K562 (cell line): Measurements from ENCODE around the gene MEIS1. TPM values are rescaled to one million over a fixed set of nuclear protein-coding genes. Genes with fewer than 3 reads are reported as not detected.

ENCODE experiments used
- ATAC-seq: fragments of 200-7000 bp; cut with Tn5 transposase; 3 replicates; pipeline ENCODE4 v1.9.1; 2020; ENCODE audit warnings: moderate library complexity
- BruUV-seq: library from RNA; stranded (reverse); fragments of 400-500 nt; replicated peaks from 2 replicates; lab custom pipeline; 2021; lab: Mats Ljungman, UMichigan
- CTCF ChIA-PET: fragments of 300-600 bp; formaldehyde crosslinking; extraction: SDS; loops from one replicate; lab custom pipeline; 2021; ENCODE audit warnings: low intra/inter-chr PET ratio; lab: Yijun Ruan, JAX
- POLR2A ChIA-PET: fragments of 300-600, 350-650 bp; sonication (Branson Sonifier 250); formaldehyde crosslinking; extraction: SDS; loops from one replicate; lab custom pipeline; 2021; ENCODE audit warnings: antibody characterized with exemption, inconsistent platforms; lab: Yijun Ruan, JAX
- DNase-seq, 4 experiments: peaks; one replicate each; pipeline versions ENCODE4 v3.0.0 to v3.0.0-alpha.2; 2011 to 2018; ENCODE audit warnings: low spot score in 3 of 4, mixed read lengths in 3 of 4; ENCODE audit errors: extremely low read depth in 1 of 4
- FAIRE-seq: peaks from 2 replicates; lab custom pipeline; 2011; peaks lifted over from hg19 to GRCh38; lab: Jason Lieb, UNC
- H2AFZ ChIP-seq: 2 replicates; pipeline ENCODE4 v1.6.0; 2011; ENCODE audit warnings: low read depth, low read length, control low read depth, inconsistent platforms
- H3K27ac ChIP-seq: fragments of 200-600 bp; 3 replicates; pipeline ENCODE4 v1.8.0; 2011; ENCODE audit warnings: low read depth, mild to moderate bottlenecking, control low read depth, inconsistent platforms, low read length, moderate library complexity, mixed read lengths; ENCODE audit errors: extremely low read depth
- H3K27me3 ChIP-seq, 2 experiments: fragments of 300-600 bp in 1 of 2; 2 replicates in 1 of 2; 3 replicates in 1 of 2; pipeline versions ENCODE4 v1.6.0 to v1.8.0; 2011; ENCODE audit warnings: inconsistent platforms in 2 of 2, low read length in 2 of 2, mild to moderate bottlenecking in 1 of 2, mixed read lengths in 1 of 2, moderate library complexity in 1 of 2; ENCODE audit not compliant: control insufficient read depth in 2 of 2, insufficient read depth in 2 of 2
- H3K36me3 ChIP-seq: fragments of 300-600 bp; 3 replicates; pipeline ENCODE4 v1.8.0; 2011; ENCODE audit warnings: mild to moderate bottlenecking, low read length, inconsistent platforms; ENCODE audit not compliant: control insufficient read depth, insufficient read depth
- H3K4me1 ChIP-seq, 2 experiments: fragments of 200-600 bp in 1 of 2; replicated peaks in 1 of 2; 2 replicates in 1 of 2; 3 replicates in 1 of 2; pipeline versions ENCODE4 v1.5.1 to v1.8.0; 2011; ENCODE audit warnings: inconsistent platforms in 2 of 2, low read length in 2 of 2, mild to moderate bottlenecking in 1 of 2, mixed read lengths in 1 of 2, moderate library complexity in 1 of 2; ENCODE audit not compliant: control insufficient read depth in 2 of 2, insufficient read depth in 2 of 2
- H3K4me2 ChIP-seq: 2 replicates; pipeline ENCODE4 v1.6.1; 2011; ENCODE audit warnings: low read length, control low read depth, inconsistent platforms, mixed read lengths; ENCODE audit not compliant: insufficient read depth
- H3K4me3 ChIP-seq: fragments of 200-600 bp; sonication (generic), shearing (Covaris generic); 2 replicates; pipeline ENCODE4 v1.5.1; 2016; ENCODE audit warnings: control low read depth, inconsistent platforms
- H3K79me2 ChIP-seq: fragments of 200-600 bp; 3 replicates; pipeline ENCODE4 v1.8.0; 2011; ENCODE audit warnings: low read length, inconsistent platforms; ENCODE audit not compliant: control insufficient read depth, insufficient read depth
- H3K9ac ChIP-seq, 2 experiments: 2 replicates each; pipeline versions ENCODE4 v1.6.0 to v1.6.1; 2011; ENCODE audit warnings: low read depth in 2 of 2, low read length in 2 of 2, control low read depth in 1 of 2, inconsistent platforms in 1 of 2, mild to moderate bottlenecking in 1 of 2, mixed read lengths in 1 of 2; ENCODE audit not compliant: insufficient read depth in 1 of 2
- H3K9me1 ChIP-seq: one replicate; pipeline ENCODE4 v1.6.0; 2011; ENCODE audit warnings: inconsistent platforms, mild to moderate bottlenecking, low read length, moderate library complexity; ENCODE audit not compliant: control insufficient read depth, insufficient read depth
- H3K9me3 ChIP-seq: replicated peaks from 2 replicates; pipeline ENCODE4 v1.5.1; 2011; ENCODE audit warnings: low read depth, low read length, inconsistent platforms; ENCODE audit not compliant: control insufficient read depth, insufficient read depth
- H4K20me1 ChIP-seq: replicated peaks from 2 replicates; pipeline ENCODE4 v1.6.1; 2011; ENCODE audit warnings: low read length, inconsistent platforms, mixed read lengths; ENCODE audit not compliant: control insufficient read depth, insufficient read depth
- BMI1 ChIP-seq: fragments of 150-350 bp; IDR thresholded peaks from 2 replicates; pipeline ENCODE4 v1.6.1; 2014; ENCODE audit warnings: low read length
- EGR1 ChIP-seq: fragments of 450-650 bp; conservative IDR thresholded peaks from 2 replicates; pipeline ENCODE4 v1.6.1; 2017; ENCODE audit warnings: mild to moderate bottlenecking
- ETS2 ChIP-seq: IDR thresholded peaks from 2 replicates; pipeline ENCODE4 v1.6.1; 2016; ENCODE audit warnings: borderline replicate concordance, missing genetic modification characterization, mild to moderate bottlenecking, moderate library complexity, missing compliant biosample characterization; ENCODE audit not compliant: poor library complexity, severe bottlenecking
- GABPA ChIP-seq: fragments of 200-800 bp; sonication (Bioruptor generic); conservative IDR thresholded peaks from 2 replicates; pipeline ENCODE4 v1.6.1; 2016; ENCODE audit warnings: low read depth, missing genetic modification characterization, missing compliant biosample characterization
- JUND ChIP-seq, 2 experiments: IDR thresholded peaks; 2 replicates in 1 of 2; 3 replicates in 1 of 2; pipeline ENCODE4 v1.6.1; 2011; ENCODE audit warnings: borderline replicate concordance in 2 of 2, low read depth in 2 of 2, low read length in 2 of 2, improper control_type of control experiment in 1 of 2, missing biosample characterization in 1 of 2, missing genetic modification characterization in 1 of 2, missing genetic modification reagents in 1 of 2
- NUFIP1 ChIP-seq: fragments of 450-650 bp; IDR thresholded peaks from 2 replicates; pipeline ENCODE4 v1.6.1; 2018; ENCODE audit not compliant: partially characterized antibody
- PML ChIP-seq: IDR thresholded peaks from 2 replicates; pipeline ENCODE4 v1.6.1; 2012; ENCODE audit warnings: low read length, inconsistent platforms
- PTRF ChIP-seq: fragments of 450-650 bp; IDR thresholded peaks from 2 replicates; pipeline ENCODE4 v1.6.1; 2016; ENCODE audit warnings: mild to moderate bottlenecking, missing genetic modification characterization, missing compliant biosample characterization
- SMARCA5 ChIP-seq: fragments of 450-650 bp; IDR thresholded peaks from 2 replicates; pipeline ENCODE4 v1.6.1; 2016
- U2AF1 ChIP-seq: fragments of 200-400 bp; formaldehyde crosslinking; optimal IDR thresholded peaks from 2 replicates; pipeline ENCODE3; 2017; ENCODE audit warnings: mild to moderate bottlenecking, low read depth, low read length, moderate library complexity
- ZNF121 ChIP-seq: sonication (generic); formaldehyde crosslinking; conservative IDR thresholded peaks from 2 replicates; pipeline ENCODE4 v1.8.0; 2022; ENCODE audit warnings: missing genetic modification reagents
- ZNF134 ChIP-seq: fragments of 250-450 bp; sonication (Bioruptor Pico); conservative IDR thresholded peaks from 2 replicates; pipeline ENCODE4 v1.4.0; 2020
- ZZZ3 ChIP-seq: fragments of 450-650 bp; IDR thresholded peaks from 2 replicates; pipeline ENCODE4 v1.6.1; 2016; ENCODE audit warnings: antibody characterized with exemption, mild to moderate bottlenecking, moderate library complexity
- WGBS: fragments of 100-300 bp; shearing (Covaris generic); methylation state at CpG from one replicate; pipeline ENCODE4 v1.1.6; 2016; ENCODE audit warnings: low coverage, mixed read lengths; ENCODE audit not compliant: insufficient coverage; ENCODE audit errors: missing lambda C conversion rate; 5-methylcytosine and 5-hydroxymethylcytosine counted together
- in situ Hi-C: fragments of 300-500 bp; cut with MboI; formaldehyde crosslinking; loops from 4 replicates; pipeline ENCODE4 v1.15.0; 2018; ENCODE audit warnings: inconsistent platforms, mixed read lengths
- intact Hi-C: fragments of 100-400 bp; cut with micrococcal nuclease; formaldehyde crosslinking; loops from 2 replicates; pipeline ENCODE4 v1.14.2; 2022
- polyA plus RNA-seq, 8 experiments: library from polyadenylated mRNA; depleted of rRNA in 4 of 8; stranded (reverse) in 5 of 8; unstranded in 3 of 8; fragments of >200 nt; fragmentation: Nextera tagmentation in 2 of 8; fragmentation: Illumina TruSeq in 1 of 8; extraction: Ambion mirVana in 2 of 8; extraction: Trizol in 1 of 8; gene quantifications; 2 replicates each; pipeline versions ENCODE4 v1.2.1 to v1.2.3, GENCODE V29; 2011 to 2014; ENCODE audit warnings: inconsistent platforms in 1 of 8, missing spikeins in 1 of 8
- total RNA-seq, 7 experiments: library from RNA; depleted of rRNA in 6 of 7; stranded (reverse); fragments of >200 nt in 6 of 7; fragmentation: Illumina TruSeq in 2 of 7; extraction: Trizol in 2 of 7; gene quantifications; 2 replicates each; pipeline versions ENCODE4 v1.2.1 to v1.2.3, GENCODE V29; 2011 to 2021; ENCODE audit warnings: low replicate concordance in 1 of 7
- TF ChIP-seq, protein P1 (sequence below): fragments of 250-450 bp; sonication (Bioruptor Pico); IDR thresholded peaks from 2 replicates; pipeline ENCODE4 v1.4.0; 2020; ENCODE audit warnings: mild to moderate bottlenecking, moderate library complexity, borderline replicate concordance
- TF ChIP-seq, protein P2 (sequence below): fragments of 250-450 bp; sonication (Bioruptor Pico); IDR thresholded peaks from 2 replicates; pipeline ENCODE4 v1.8.0; 2021; ENCODE audit warnings: borderline replicate concordance, mild to moderate bottlenecking, moderate library complexity; ENCODE audit not compliant: poor library complexity, severe bottlenecking
- TF ChIP-seq, protein P3 (sequence below): fragments of 250-450 bp; sonication (Bioruptor Pico); IDR thresholded peaks from 2 replicates; pipeline ENCODE4 v1.5.0; 2021
- TF ChIP-seq, protein P4 (sequence below): sonication (generic); formaldehyde crosslinking; IDR thresholded peaks from 2 replicates; pipeline ENCODE4 v1.8.0; 2022; ENCODE audit warnings: mild to moderate bottlenecking, missing genetic modification reagents

The MEIS1 gene
- total and polyA plus RNA-seq, 9 of the 15 experiments (the other 6 are each of a cell fraction or from before 2014, with no cell fraction given): 2.3 to 9.0 (median 5.9) TPM

DNA sequence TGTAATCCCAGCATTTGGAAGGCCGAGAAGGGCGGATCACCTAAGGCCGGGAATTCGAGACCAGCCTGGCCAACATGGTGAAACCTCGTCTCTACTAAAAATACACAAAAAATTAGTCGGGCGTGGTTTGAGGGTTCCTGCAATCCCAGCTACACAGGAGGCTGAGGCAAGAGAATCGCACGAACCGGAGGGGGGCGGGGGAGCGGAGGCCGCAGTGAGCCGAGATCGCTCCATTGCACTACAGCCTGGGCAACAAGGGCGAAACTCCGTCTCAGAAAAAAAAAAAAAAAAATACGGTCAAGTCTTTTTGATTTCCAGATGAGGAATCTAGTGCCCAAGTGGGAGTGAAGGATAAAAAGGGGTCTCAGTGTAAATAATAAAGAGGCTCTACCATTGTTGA lies 16.5 kb upstream of the MEIS1 start:
- CTCF ChIA-PET: interaction anchor here (0.7 kb wide), 1 partner anchor 157 kb away, joined by 5 read pairs; no protein-coding TSS in a partner anchor
- no TSS peak for BruUV-seq
- FAIRE-seq: no peak

More for the DNA sequence above, 16.5 kb upstream of the MEIS1 start:
- no peaks in the 10 kb centered on the region for H3K9me3 ChIP-seq
- H3K27me3 ChIP-seq: peaks cover 0 to 24% of the 10 kb centered on the region in 2 experiments; a peak in 4 of 5 replicates
- no peak overlapping the region for H3K27ac ChIP-seq
- no peaks in the 10 kb centered on the region for H3K4me1 ChIP-seq
- H4K20me1 ChIP-seq: no peaks in the 10 kb centered on the region
- H3K9me1 ChIP-seq: no peaks in the 10 kb centered on the region
- 8% methylated on average over 15 of the region's 18 CpGs for WGBS
- TF ChIP-seq EGR1 (no peak), ETS2 (tag) (no peak), ZNF121 (no peak), SMARCA5 (no peak), JUND (IDR thresholded peaks at IDR 0.05; ENCODE audit: borderline replicate concordance, low read depth, low read length) (no peak), JUND (tag; IDR thresholded peaks at IDR 0.05; ENCODE audit: borderline replicate concordance, low read depth, low read length) (no peak), U2AF1 (no peak), ZNF134 (CRISPR knock-in tag) (no peak), ZZZ3 (no peak), PML (no peak), PTRF (tag) (no peak), NUFIP1 (no peak), BMI1 (no peak), GABPA (tag) (no peak)
- TF ChIP-seq, protein P1, sequence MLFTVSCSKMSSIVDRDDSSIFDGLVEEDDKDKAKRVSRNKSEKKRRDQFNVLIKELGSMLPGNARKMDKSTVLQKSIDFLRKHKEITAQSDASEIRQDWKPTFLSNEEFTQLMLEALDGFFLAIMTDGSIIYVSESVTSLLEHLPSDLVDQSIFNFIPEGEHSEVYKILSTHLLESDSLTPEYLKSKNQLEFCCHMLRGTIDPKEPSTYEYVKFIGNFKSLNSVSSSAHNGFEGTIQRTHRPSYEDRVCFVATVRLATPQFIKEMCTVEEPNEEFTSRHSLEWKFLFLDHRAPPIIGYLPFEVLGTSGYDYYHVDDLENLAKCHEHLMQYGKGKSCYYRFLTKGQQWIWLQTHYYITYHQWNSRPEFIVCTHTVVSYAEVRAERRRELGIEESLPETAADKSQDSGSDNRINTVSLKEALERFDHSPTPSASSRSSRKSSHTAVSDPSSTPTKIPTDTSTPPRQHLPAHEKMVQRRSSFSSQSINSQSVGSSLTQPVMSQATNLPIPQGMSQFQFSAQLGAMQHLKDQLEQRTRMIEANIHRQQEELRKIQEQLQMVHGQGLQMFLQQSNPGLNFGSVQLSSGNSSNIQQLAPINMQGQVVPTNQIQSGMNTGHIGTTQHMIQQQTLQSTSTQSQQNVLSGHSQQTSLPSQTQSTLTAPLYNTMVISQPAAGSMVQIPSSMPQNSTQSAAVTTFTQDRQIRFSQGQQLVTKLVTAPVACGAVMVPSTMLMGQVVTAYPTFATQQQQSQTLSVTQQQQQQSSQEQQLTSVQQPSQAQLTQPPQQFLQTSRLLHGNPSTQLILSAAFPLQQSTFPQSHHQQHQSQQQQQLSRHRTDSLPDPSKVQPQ (CRISPR knock-in tag): no peak
- TF ChIP-seq, protein P2, sequence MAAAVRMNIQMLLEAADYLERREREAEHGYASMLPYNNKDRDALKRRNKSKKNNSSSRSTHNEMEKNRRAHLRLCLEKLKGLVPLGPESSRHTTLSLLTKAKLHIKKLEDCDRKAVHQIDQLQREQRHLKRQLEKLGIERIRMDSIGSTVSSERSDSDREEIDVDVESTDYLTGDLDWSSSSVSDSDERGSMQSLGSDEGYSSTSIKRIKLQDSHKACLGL (CRISPR knock-in tag): no peak
- TF ChIP-seq, protein P3, sequence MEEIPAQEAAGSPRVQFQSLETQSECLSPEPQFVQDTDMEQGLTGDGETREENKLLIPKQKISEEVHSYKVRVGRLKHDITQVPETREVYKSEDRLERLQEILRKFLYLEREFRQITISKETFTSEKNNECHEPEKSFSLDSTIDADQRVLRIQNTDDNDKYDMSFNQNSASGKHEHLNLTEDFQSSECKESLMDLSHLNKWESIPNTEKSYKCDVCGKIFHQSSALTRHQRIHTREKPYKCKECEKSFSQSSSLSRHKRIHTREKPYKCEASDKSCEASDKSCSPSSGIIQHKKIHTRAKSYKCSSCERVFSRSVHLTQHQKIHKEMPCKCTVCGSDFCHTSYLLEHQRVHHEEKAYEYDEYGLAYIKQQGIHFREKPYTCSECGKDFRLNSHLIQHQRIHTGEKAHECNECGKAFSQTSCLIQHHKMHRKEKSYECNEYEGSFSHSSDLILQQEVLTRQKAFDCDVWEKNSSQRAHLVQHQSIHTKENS (CRISPR knock-in tag): no peak
- TF ChIP-seq, protein P4, sequence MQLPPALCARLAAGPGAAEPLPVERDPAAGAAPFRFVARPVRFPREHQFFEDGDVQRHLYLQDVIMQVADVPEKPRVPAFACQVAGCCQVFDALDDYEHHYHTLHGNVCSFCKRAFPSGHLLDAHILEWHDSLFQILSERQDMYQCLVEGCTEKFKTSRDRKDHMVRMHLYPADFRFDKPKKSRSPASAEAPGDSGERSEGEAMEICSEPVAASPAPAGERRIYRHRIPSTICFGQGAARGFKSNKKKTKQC (CRISPR knock-in tag): no peak
- H3K9ac ChIP-seq: no peak overlapping the region
- DNase-seq (no peak), ATAC-seq (no peak)
- no peak overlapping the region for H2AFZ ChIP-seq
- H3K4me2 ChIP-seq: no peak overlapping the region
- POLR2A ChIA-PET: no interaction called here
- no peaks in the 10 kb centered on the region for H3K79me2 ChIP-seq
- H3K36me3 ChIP-seq: no peaks in the 10 kb centered on the region
- intact Hi-C loops: no loop called here
- no peak overlapping the region for H3K4me3 ChIP-seq
- in situ Hi-C loops: no loop called here
